AG10803 (cell line): ENCODE results near the gene TMEM247.

Source experiments
- DNase-seq: peaks from one replicate; pipeline ENCODE4 v3.0.0; 2010; ENCODE audit warnings: low read depth
- H3K4me3 ChIP-seq: 2 replicates; pipeline ENCODE4 v1.5.1; 2011; ENCODE audit warnings: mild to moderate bottlenecking, low read length, control low read depth
- CTCF ChIP-seq: conservative IDR thresholded peaks from 2 replicates; pipeline ENCODE4 v1.5.1; 2011; ENCODE audit warnings: mild to moderate bottlenecking, low read length, control low read depth, inconsistent platforms

Gene TMEM247

GRCh38 chr2:46504221-46504620 is 24.9 kb downstream of the TMEM247 start:
- no peak for DNase-seq
- no peak overlapping the region for H3K4me3 ChIP-seq
- no peak for TF ChIP-seq CTCF

GRCh38 chr2:46504685-46505471 is 25.5 kb downstream of the TMEM247 start:
- no peak for TF ChIP-seq CTCF
- H3K4me3 ChIP-seq: no peak overlapping the region
- DNase-seq: no peak

GRCh38 chr2:46505472-46505783 is 26.1 kb downstream of the TMEM247 start:
- no peak overlapping the region for H3K4me3 ChIP-seq
- no peak for DNase-seq
- no peak for TF ChIP-seq CTCF

GRCh38 chr2:46506131-46506706 is 26.9 kb downstream of the TMEM247 start:
- no peak for TF ChIP-seq CTCF
- no peak for DNase-seq

GRCh38 chr2:46508312-46508711 is 28.9 kb downstream of the TMEM247 start:
- no peak for TF ChIP-seq CTCF
- DNase-seq: no peak
- no peak overlapping the region for H3K4me3 ChIP-seq

More at GRCh38 chr2:46506131-46506706, 26.9 kb downstream of the TMEM247 start:
- H3K4me3 ChIP-seq: no peak overlapping the region

GRCh38 chr2:46508759-46509158 is 29.4 kb downstream of the TMEM247 start:
- no peak for TF ChIP-seq CTCF
- H3K4me3 ChIP-seq: no peak overlapping the region
- no peak for DNase-seq

GRCh38 chr2:46509804-46510203 is 30.4 kb downstream of the TMEM247 start:
- no peak for DNase-seq
- H3K4me3 ChIP-seq: no peak overlapping the region
- no peak for TF ChIP-seq CTCF
